SK-N-SH treated with all-trans-retinoic acid at 6 μM for 48 hours (cell line): Measurements from ENCODE around the gene FBXO10.

Source experiments
- ARNTL ChIP-seq: fragments of 450-650 bp; formaldehyde crosslinking; IDR thresholded peaks from 2 replicates; pipeline ENCODE4 v1.5.0; 2020; ENCODE audit warnings: low read depth, mild to moderate bottlenecking, moderate library complexity, borderline replicate concordance
- BACH2 ChIP-seq: fragments of 250-450 bp; sonication (Bioruptor Pico); IDR thresholded peaks from 2 replicates; pipeline ENCODE4 v1.9.0; 2021; ENCODE audit warnings: mild to moderate bottlenecking, borderline replicate concordance
- OSR1 ChIP-seq: fragments of 250-450 bp; sonication (Bioruptor Pico); IDR thresholded peaks from 2 replicates; pipeline ENCODE4 v1.8.0; 2022; ENCODE audit warnings: moderate library complexity, mild to moderate bottlenecking, inconsistent platforms
- RARB ChIP-seq: fragments of 250-450 bp; sonication (Bioruptor Pico); IDR thresholded peaks from 2 replicates; pipeline ENCODE4 v1.8.0; 2021; ENCODE audit warnings: mild to moderate bottlenecking, moderate library complexity
- SNAI2 ChIP-seq: fragments of 250-450 bp; sonication (Bioruptor Pico); IDR thresholded peaks from 2 replicates; pipeline ENCODE4 v1.5.0; 2020; ENCODE audit warnings: mild to moderate bottlenecking, moderate library complexity
- ZFP30 ChIP-seq: fragments of 450-650 bp; formaldehyde crosslinking; IDR thresholded peaks from 2 replicates; pipeline ENCODE4 v1.5.0; 2022; ENCODE audit warnings: mild to moderate bottlenecking, moderate library complexity
- ZNF565 ChIP-seq: fragments of 450-650 bp; formaldehyde crosslinking; conservative IDR thresholded peaks from 2 replicates; pipeline ENCODE4 v1.5.0; 2020; ENCODE audit warnings: low read depth, mild to moderate bottlenecking, moderate library complexity
- ZNF8 ChIP-seq: fragments of 450-650 bp; formaldehyde crosslinking; IDR thresholded peaks from 2 replicates; pipeline ENCODE4 v1.5.0; 2020; ENCODE audit warnings: mild to moderate bottlenecking, moderate library complexity
- TF ChIP-seq, protein P1 (sequence below): fragments of 250-450 bp; sonication (Bioruptor Pico); IDR thresholded peaks from 2 replicates; pipeline ENCODE4 v1.8.0; 2021; ENCODE audit warnings: low read depth, mild to moderate bottlenecking, moderate library complexity, borderline replicate concordance
- TF ChIP-seq, protein P2 (sequence below): fragments of 250-450 bp; sonication (Bioruptor Pico); IDR thresholded peaks from 2 replicates; pipeline ENCODE4 v1.8.0; 2020; ENCODE audit warnings: mild to moderate bottlenecking, moderate library complexity, borderline replicate concordance
- TF ChIP-seq, protein P3 (sequence below): fragments of 250-450 bp; sonication (Bioruptor Pico); IDR thresholded peaks from 2 replicates; pipeline ENCODE4 v1.5.0; 2020; ENCODE audit warnings: mild to moderate bottlenecking, moderate library complexity
- TF ChIP-seq, protein P4 (sequence below): fragments of 250-450 bp; sonication (Bioruptor Pico); IDR thresholded peaks from 2 replicates; pipeline ENCODE4 v1.5.1; 2020; ENCODE audit warnings: low read depth, mild to moderate bottlenecking, moderate library complexity

DNA sequence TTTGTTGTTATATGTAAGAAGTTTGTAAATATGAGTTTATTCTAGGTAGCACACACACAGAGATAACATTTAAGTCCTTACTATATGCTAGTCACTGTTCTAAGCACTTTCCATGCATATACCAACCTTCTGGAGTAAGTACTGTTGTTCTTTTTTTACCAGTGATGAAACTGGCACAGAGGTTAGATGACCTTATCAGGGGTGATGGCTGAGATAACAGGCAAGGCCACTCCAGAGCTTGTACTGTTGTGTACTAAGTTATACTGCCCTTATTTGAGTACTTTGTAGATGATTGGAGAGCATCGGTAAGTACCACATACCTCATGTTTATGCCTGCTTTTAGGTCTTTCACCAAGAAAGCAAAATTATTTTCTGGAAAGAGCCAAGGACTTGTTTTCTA lies 84.2 kb downstream of the FBXO10 start:
- TF ChIP-seq ARNTL (CRISPR knock-in tag) (no peak), OSR1 (CRISPR knock-in tag) (no peak), SNAI2 (no peak), ZFP30 (CRISPR knock-in tag) (no peak), BACH2 (CRISPR knock-in tag) (no peak), ZNF8 (CRISPR knock-in tag) (no peak), RARB (CRISPR knock-in tag) (no peak), ZNF565 (CRISPR knock-in tag) (no peak)
- TF ChIP-seq, protein P1, sequence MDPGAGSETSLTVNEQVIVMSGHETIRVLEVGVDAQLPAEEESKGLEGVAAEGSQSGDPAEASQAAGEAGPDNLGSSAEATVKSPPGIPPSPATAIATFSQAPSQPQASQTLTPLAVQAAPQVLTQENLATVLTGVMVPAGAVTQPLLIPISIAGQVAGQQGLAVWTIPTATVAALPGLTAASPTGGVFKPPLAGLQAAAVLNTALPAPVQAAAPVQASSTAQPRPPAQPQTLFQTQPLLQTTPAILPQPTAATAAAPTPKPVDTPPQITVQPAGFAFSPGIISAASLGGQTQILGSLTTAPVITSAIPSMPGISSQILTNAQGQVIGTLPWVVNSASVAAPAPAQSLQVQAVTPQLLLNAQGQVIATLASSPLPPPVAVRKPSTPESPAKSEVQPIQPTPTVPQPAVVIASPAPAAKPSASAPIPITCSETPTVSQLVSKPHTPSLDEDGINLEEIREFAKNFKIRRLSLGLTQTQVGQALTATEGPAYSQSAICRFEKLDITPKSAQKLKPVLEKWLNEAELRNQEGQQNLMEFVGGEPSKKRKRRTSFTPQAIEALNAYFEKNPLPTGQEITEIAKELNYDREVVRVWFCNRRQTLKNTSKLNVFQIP (CRISPR knock-in tag) = no peak
- TF ChIP-seq, protein P2, sequence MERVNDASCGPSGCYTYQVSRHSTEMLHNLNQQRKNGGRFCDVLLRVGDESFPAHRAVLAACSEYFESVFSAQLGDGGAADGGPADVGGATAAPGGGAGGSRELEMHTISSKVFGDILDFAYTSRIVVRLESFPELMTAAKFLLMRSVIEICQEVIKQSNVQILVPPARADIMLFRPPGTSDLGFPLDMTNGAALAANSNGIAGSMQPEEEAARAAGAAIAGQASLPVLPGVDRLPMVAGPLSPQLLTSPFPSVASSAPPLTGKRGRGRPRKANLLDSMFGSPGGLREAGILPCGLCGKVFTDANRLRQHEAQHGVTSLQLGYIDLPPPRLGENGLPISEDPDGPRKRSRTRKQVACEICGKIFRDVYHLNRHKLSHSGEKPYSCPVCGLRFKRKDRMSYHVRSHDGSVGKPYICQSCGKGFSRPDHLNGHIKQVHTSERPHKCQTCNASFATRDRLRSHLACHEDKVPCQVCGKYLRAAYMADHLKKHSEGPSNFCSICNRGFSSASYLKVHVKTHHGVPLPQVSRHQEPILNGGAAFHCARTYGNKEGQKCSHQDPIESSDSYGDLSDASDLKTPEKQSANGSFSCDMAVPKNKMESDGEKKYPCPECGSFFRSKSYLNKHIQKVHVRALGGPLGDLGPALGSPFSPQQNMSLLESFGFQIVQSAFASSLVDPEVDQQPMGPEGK (CRISPR knock-in tag) = no peak
- TF ChIP-seq, protein P3, sequence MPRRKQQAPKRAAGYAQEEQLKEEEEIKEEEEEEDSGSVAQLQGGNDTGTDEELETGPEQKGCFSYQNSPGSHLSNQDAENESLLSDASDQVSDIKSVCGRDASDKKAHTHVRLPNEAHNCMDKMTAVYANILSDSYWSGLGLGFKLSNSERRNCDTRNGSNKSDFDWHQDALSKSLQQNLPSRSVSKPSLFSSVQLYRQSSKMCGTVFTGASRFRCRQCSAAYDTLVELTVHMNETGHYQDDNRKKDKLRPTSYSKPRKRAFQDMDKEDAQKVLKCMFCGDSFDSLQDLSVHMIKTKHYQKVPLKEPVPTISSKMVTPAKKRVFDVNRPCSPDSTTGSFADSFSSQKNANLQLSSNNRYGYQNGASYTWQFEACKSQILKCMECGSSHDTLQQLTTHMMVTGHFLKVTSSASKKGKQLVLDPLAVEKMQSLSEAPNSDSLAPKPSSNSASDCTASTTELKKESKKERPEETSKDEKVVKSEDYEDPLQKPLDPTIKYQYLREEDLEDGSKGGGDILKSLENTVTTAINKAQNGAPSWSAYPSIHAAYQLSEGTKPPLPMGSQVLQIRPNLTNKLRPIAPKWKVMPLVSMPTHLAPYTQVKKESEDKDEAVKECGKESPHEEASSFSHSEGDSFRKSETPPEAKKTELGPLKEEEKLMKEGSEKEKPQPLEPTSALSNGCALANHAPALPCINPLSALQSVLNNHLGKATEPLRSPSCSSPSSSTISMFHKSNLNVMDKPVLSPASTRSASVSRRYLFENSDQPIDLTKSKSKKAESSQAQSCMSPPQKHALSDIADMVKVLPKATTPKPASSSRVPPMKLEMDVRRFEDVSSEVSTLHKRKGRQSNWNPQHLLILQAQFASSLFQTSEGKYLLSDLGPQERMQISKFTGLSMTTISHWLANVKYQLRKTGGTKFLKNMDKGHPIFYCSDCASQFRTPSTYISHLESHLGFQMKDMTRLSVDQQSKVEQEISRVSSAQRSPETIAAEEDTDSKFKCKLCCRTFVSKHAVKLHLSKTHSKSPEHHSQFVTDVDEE (CRISPR knock-in tag) = no peak
- TF ChIP-seq, protein P4, sequence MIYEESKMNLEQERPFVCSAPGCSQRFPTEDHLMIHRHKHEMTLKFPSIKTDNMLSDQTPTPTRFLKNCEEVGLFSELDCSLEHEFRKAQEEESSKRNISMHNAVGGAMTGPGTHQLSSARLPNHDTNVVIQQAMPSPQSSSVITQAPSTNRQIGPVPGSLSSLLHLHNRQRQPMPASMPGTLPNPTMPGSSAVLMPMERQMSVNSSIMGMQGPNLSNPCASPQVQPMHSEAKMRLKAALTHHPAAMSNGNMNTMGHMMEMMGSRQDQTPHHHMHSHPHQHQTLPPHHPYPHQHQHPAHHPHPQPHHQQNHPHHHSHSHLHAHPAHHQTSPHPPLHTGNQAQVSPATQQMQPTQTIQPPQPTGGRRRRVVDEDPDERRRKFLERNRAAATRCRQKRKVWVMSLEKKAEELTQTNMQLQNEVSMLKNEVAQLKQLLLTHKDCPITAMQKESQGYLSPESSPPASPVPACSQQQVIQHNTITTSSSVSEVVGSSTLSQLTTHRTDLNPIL (CRISPR knock-in tag) = no peak
